Measurements from ENCODE around the gene CYP4F12. TPM values are rescaled to one million over a fixed set of nuclear protein-coding genes. Genes with fewer than 3 reads are reported as not detected.
"Not testable (repeated sequence)": the region's sequence is repeated elsewhere in the genome, so short reads cannot be mapped to it uniquely, and the experiment has no call there.

The CYP4F12 gene
- total and polyA plus RNA-seq, 2 of the 8 experiments (the other 6 are each of a cell fraction or from before 2014, with no cell fraction given): not detected

GRCh38 chr19:15650123-15650522 lies 22.8 kb upstream of the CYP4F12 start:
- H2BK120ac ChIP-seq (replicated peaks; ENCODE audit: low read depth, low read length); H2BK20ac ChIP-seq (ENCODE audit: low read length); FAIRE-seq: not testable (repeated sequence)

More at GRCh38 chr19:15650123-15650522, 22.8 kb upstream of the CYP4F12 start:
- H3K79me2 ChIP-seq (ENCODE audit: control insufficient read depth in 1 of 2, insufficient read depth in 2 of 2, low read length in 2 of 2); H3K23ac ChIP-seq (ENCODE audit: insufficient read length); H2AK5ac ChIP-seq (ENCODE audit: low read depth, low read length); H2BK5ac ChIP-seq (ENCODE audit: low read depth, low read length); H3K27me3 ChIP-seq (replicated peaks in 1 of 4; ENCODE audit: control insufficient read depth in 3 of 4, extremely low read depth in 1 of 4, insufficient read depth in 3 of 4, low read length in 3 of 4); H4K8ac ChIP-seq (ENCODE audit: extremely low read depth, insufficient read depth, low read length); H3K4me1 ChIP-seq (replicated peaks in 1 of 4; ENCODE audit: control insufficient read depth in 3 of 4, insufficient read depth in 4 of 4, low read length in 3 of 4); CTCF ChIA-PET (ENCODE audit: partially characterized antibody); H3K27ac ChIP-seq (ENCODE audit: low read depth, low read length); H4K20me1 ChIP-seq (replicated peaks in 1 of 2; ENCODE audit: control insufficient read depth in 1 of 2, insufficient read depth in 2 of 2, low read length in 2 of 2); H3K4me3 ChIP-seq (ENCODE audit: extremely low read depth in 1 of 4, insufficient read depth in 2 of 4, low read depth in 3 of 4, low read length in 4 of 4); H3K36me3 ChIP-seq (ENCODE audit: control insufficient read depth in 2 of 4, insufficient read depth in 4 of 4, low read length in 3 of 4); H2AFZ ChIP-seq (ENCODE audit: low read length); H3K9ac ChIP-seq (replicated peaks in 1 of 4; ENCODE audit: extremely low read depth in 1 of 4, low read depth in 3 of 4, low read length in 3 of 4); H3K79me1 ChIP-seq (ENCODE audit: low read depth, low read length); H3K4ac ChIP-seq (replicated peaks; ENCODE audit: insufficient read length, low read depth, low read length); H4K5ac ChIP-seq (ENCODE audit: insufficient read length, low read depth, low read length); H3K4me2 ChIP-seq (ENCODE audit: insufficient read depth in 1 of 2, low read depth in 2 of 2, low read length in 2 of 2); H3K23me2 ChIP-seq (ENCODE audit: low read depth, low read length); POLR2A ChIA-PET (ENCODE audit: partially characterized antibody); DNase-seq (ENCODE audit: low read depth in 1 of 2, low spot score in 2 of 2); H4K91ac ChIP-seq (replicated peaks; ENCODE audit: insufficient read length, low read length); H3K18ac ChIP-seq (ENCODE audit: extremely low read depth, low read length); H3K56ac ChIP-seq (replicated peaks; ENCODE audit: insufficient read length, low read depth, low read length); H2BK15ac ChIP-seq (ENCODE audit: low read length); H3K14ac ChIP-seq (ENCODE audit: insufficient read length); H2BK12ac ChIP-seq (ENCODE audit: low read depth, low read length): not testable (repeated sequence)
- H3K9me3 ChIP-seq (ENCODE audit: insufficient read depth in 2 of 2, low read depth in 1 of 2, low read length in 1 of 2): peaks cover 52 to 74% of the 10 kb centered on the region in 2 experiments
